SK-N-SH treated with all-trans-retinoic acid at 6 μM for 48 hours (cell line): ENCODE results near the gene EDC3.

Source experiments
- ATAC-seq: fragments of 200-7000 bp; cut with Tn5 transposase; 3 replicates; pipeline ENCODE4 v1.9.1; 2020; ENCODE audit warnings: mild to moderate bottlenecking, moderate library complexity
- ARNTL ChIP-seq: fragments of 450-650 bp; formaldehyde crosslinking; IDR thresholded peaks from 2 replicates; pipeline ENCODE4 v1.5.0; 2020; ENCODE audit warnings: low read depth, mild to moderate bottlenecking, moderate library complexity, borderline replicate concordance
- BACH2 ChIP-seq: fragments of 250-450 bp; sonication (Bioruptor Pico); IDR thresholded peaks from 2 replicates; pipeline ENCODE4 v1.9.0; 2021; ENCODE audit warnings: mild to moderate bottlenecking, borderline replicate concordance
- CREB5 ChIP-seq: fragments of 250-450 bp; sonication (Bioruptor Pico); IDR thresholded peaks from 2 replicates; pipeline ENCODE4 v1.5.1; 2020; ENCODE audit warnings: low read depth, mild to moderate bottlenecking, moderate library complexity
- CSDC2 ChIP-seq: fragments of 250-450 bp; sonication (Bioruptor Pico); IDR thresholded peaks from 2 replicates; pipeline ENCODE4 v1.5.0; 2020; ENCODE audit warnings: mild to moderate bottlenecking, moderate library complexity
- CSRNP3 ChIP-seq: fragments of 250-450 bp; sonication (Bioruptor Pico); IDR thresholded peaks from 2 replicates; pipeline ENCODE4 v1.5.1; 2021; ENCODE audit warnings: mild to moderate bottlenecking, moderate library complexity
- ESRRG ChIP-seq: fragments of 250-450 bp; sonication (Bioruptor Pico); IDR thresholded peaks from 2 replicates; pipeline ENCODE4 v1.6.1; 2021; ENCODE audit warnings: mild to moderate bottlenecking
- GLIS3 ChIP-seq: fragments of 250-450 bp; sonication (Bioruptor Pico); IDR thresholded peaks from 2 replicates; pipeline ENCODE4 v1.5.0; 2020; ENCODE audit warnings: mild to moderate bottlenecking, moderate library complexity
- ISL1 ChIP-seq: fragments of 250-450 bp; sonication (Bioruptor Pico); IDR thresholded peaks from 2 replicates; pipeline ENCODE4 v2.1.2; 2022; ENCODE audit warnings: mild to moderate bottlenecking, moderate library complexity
- OSR1 ChIP-seq: fragments of 250-450 bp; sonication (Bioruptor Pico); IDR thresholded peaks from 2 replicates; pipeline ENCODE4 v1.8.0; 2022; ENCODE audit warnings: moderate library complexity, mild to moderate bottlenecking, inconsistent platforms
- PATZ1 ChIP-seq: fragments of 250-450 bp; sonication (Bioruptor Pico); IDR thresholded peaks from 2 replicates; pipeline ENCODE4 v1.8.0; 2020; ENCODE audit warnings: mild to moderate bottlenecking, moderate library complexity, borderline replicate concordance
- POU6F1 ChIP-seq: fragments of 250-450 bp; sonication (Bioruptor Pico); IDR thresholded peaks from 2 replicates; pipeline ENCODE4 v1.8.0; 2021; ENCODE audit warnings: low read depth, mild to moderate bottlenecking, moderate library complexity, borderline replicate concordance
- PPARA ChIP-seq: fragments of 250-450 bp; sonication (Bioruptor Pico); IDR thresholded peaks from 2 replicates; pipeline ENCODE4 v1.5.0; 2020; ENCODE audit warnings: mild to moderate bottlenecking, borderline replicate concordance
- RARB ChIP-seq: fragments of 250-450 bp; sonication (Bioruptor Pico); IDR thresholded peaks from 2 replicates; pipeline ENCODE4 v1.8.0; 2021; ENCODE audit warnings: mild to moderate bottlenecking, moderate library complexity
- SNAI2 ChIP-seq: fragments of 250-450 bp; sonication (Bioruptor Pico); IDR thresholded peaks from 2 replicates; pipeline ENCODE4 v1.5.0; 2020; ENCODE audit warnings: mild to moderate bottlenecking, moderate library complexity
- TCF4 ChIP-seq: fragments of 250-450 bp; sonication (Bioruptor Pico); IDR thresholded peaks from 2 replicates; pipeline ENCODE4 v1.8.0; 2021; ENCODE audit warnings: mild to moderate bottlenecking, moderate library complexity, borderline replicate concordance
- TOX ChIP-seq: fragments of 250-450 bp; sonication (Bioruptor Pico); IDR thresholded peaks from 2 replicates; pipeline ENCODE4 v1.8.0; 2021; ENCODE audit warnings: mild to moderate bottlenecking, moderate library complexity, borderline replicate concordance
- TSHZ2 ChIP-seq: fragments of 250-450 bp; sonication (Bioruptor Pico); IDR thresholded peaks from 2 replicates; pipeline ENCODE4 v1.5.0; 2020; ENCODE audit warnings: mild to moderate bottlenecking, moderate library complexity
- ZC3H10 ChIP-seq: fragments of 250-450 bp; sonication (Bioruptor Pico); IDR thresholded peaks from 2 replicates; pipeline ENCODE4 v1.5.1; 2021; ENCODE audit warnings: mild to moderate bottlenecking, moderate library complexity
- ZFP3 ChIP-seq: fragments of 250-450 bp; sonication (Bioruptor Pico); IDR thresholded peaks from 2 replicates; pipeline ENCODE4 v1.5.0; 2020; ENCODE audit warnings: mild to moderate bottlenecking, moderate library complexity
- ZFP30 ChIP-seq: fragments of 450-650 bp; formaldehyde crosslinking; IDR thresholded peaks from 2 replicates; pipeline ENCODE4 v1.5.0; 2022; ENCODE audit warnings: mild to moderate bottlenecking, moderate library complexity
- ZNF565 ChIP-seq: fragments of 450-650 bp; formaldehyde crosslinking; conservative IDR thresholded peaks from 2 replicates; pipeline ENCODE4 v1.5.0; 2020; ENCODE audit warnings: low read depth, mild to moderate bottlenecking, moderate library complexity
- ZNF8 ChIP-seq: fragments of 450-650 bp; formaldehyde crosslinking; IDR thresholded peaks from 2 replicates; pipeline ENCODE4 v1.5.0; 2020; ENCODE audit warnings: mild to moderate bottlenecking, moderate library complexity

The EDC3 gene

GRCh38 chr15:74595271-74595670, 100.6 kb downstream of the EDC3 start (continued):
- TF ChIP-seq CSRNP3 (no peak), SNAI2 (no peak)

GRCh38 chr15:74594455-74594854, 101.4 kb downstream of the EDC3 start:
- no peak for TF ChIP-seq ZNF565
- TF ChIP-seq TOX (CRISPR knock-in tag), result no peak
- TF ChIP-seq ZFP30, result no peak
- no peak for TF ChIP-seq RARB
- no peak for TF ChIP-seq ISL1
- no peak for TF ChIP-seq TSHZ2
- TF ChIP-seq, all 23 proteins: peak for 0
- ATAC-seq, result no peak

GRCh38 chr15:74593122-74593521, 102.7 kb downstream of the EDC3 start:
- ATAC-seq, result no peak
- TF ChIP-seq CREB5 (CRISPR knock-in tag), result no peak
- TF ChIP-seq ZNF565, result no peak
- no peak for TF ChIP-seq OSR1 (CRISPR knock-in tag)

GRCh38 chr15:74592222-74592621, 103.6 kb downstream of the EDC3 start:
- no peak for TF ChIP-seq ISL1
- no peak for TF ChIP-seq TCF4 (CRISPR knock-in tag)
- no peak for TF ChIP-seq ZC3H10 (CRISPR knock-in tag)
- TF ChIP-seq BACH2, result no peak
- TF ChIP-seq ZNF8, result no peak
- no peak for TF ChIP-seq TOX (CRISPR knock-in tag)
- TF ChIP-seq ARNTL (CRISPR knock-in tag), result no peak
- no peak for TF ChIP-seq GLIS3 (CRISPR knock-in tag)
- TF ChIP-seq RARB, result no peak
- no peak for TF ChIP-seq SNAI2
- TF ChIP-seq TSHZ2, result no peak
- TF ChIP-seq POU6F1 (CRISPR knock-in tag), result no peak
- TF ChIP-seq CSRNP3, result no peak
- TF ChIP-seq CSDC2 (CRISPR knock-in tag), result no peak
- TF ChIP-seq ZFP3 (CRISPR knock-in tag), result no peak
- TF ChIP-seq ESRRG (CRISPR knock-in tag), result no peak
- no peak for TF ChIP-seq PPARA (CRISPR knock-in tag)
- TF ChIP-seq PATZ1 (CRISPR knock-in tag), result no peak
- no peak for TF ChIP-seq OSR1 (CRISPR knock-in tag)
- no peak for ATAC-seq
